Activated CD8-positive, alpha-beta memory T cell treated with anti-CD3 and anti-CD28 coated beads for 36 hours (primary cell): ENCODE measurements around the gene ST3GAL2. TPM values are rescaled to one million over a fixed set of nuclear protein-coding genes. Genes with fewer than 3 reads are reported as not detected.
"Not testable (repeated sequence)": the region's sequence is repeated elsewhere in the genome, so short reads cannot be mapped to it uniquely, and the experiment has no call there.

Source experiments
- CTCF ChIA-PET: fragments of 350-600 bp; sonication (Branson Sonifier 250); formaldehyde crosslinking; loops from one replicate; lab custom pipeline; 2021; ENCODE audit warnings: antibody characterized with exemption; lab: Charles Lee
- POLR2A ChIA-PET: fragments of 350-600 bp; sonication (Branson Sonifier 250); formaldehyde crosslinking; loops from one replicate; lab custom pipeline; 2021; ENCODE audit warnings: antibody characterized with exemption; lab: Charles Lee
- total RNA-seq, 2 experiments: library from RNA; stranded (reverse); gene quantifications; one replicate each; pipeline ENCODE4 v1.2.3, GENCODE V29; 2021

The ST3GAL2 gene
- total RNA-seq, 2 experiments from 2014 or later, result 25.8 to 26.1 TPM

DNA sequence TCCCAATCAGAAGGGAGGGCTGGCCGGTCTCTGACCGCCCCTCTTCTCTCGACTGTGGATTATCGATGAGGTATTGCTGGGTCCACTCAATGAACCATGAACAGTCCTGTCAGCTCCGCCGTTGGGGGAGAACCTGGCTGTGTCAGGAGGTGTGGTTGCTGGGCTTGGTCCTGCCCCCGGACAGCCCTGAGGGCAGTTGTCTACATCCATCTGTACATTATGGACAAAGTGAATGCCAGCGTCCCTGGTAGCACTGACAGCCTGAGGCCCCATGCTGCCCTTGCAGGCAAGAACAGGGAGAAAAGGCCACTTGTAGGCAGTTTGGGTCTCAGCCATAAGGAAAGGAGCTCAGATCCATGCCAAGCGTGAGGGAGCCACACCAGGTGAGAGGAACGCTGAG is 38.9 kb downstream of the ST3GAL2 start:
- ChIA-PET POLR2A (interaction anchor here (0.6 kb wide), 1 partner anchor 70 kb away, joined by 3 read pairs; no protein-coding TSS in a partner anchor), CTCF (no interaction called here)

GRCh38 chr16:70399381-70399780 is 39.5 kb downstream of the ST3GAL2 start:
- POLR2A ChIA-PET, result interaction anchor here (0.5 to 0.6 kb wide), 2 partner anchors 10 to 70 kb away, joined by 3 to 4 read pairs; no protein-coding TSS in a partner anchor
- CTCF ChIA-PET, result no interaction called here

DNA sequence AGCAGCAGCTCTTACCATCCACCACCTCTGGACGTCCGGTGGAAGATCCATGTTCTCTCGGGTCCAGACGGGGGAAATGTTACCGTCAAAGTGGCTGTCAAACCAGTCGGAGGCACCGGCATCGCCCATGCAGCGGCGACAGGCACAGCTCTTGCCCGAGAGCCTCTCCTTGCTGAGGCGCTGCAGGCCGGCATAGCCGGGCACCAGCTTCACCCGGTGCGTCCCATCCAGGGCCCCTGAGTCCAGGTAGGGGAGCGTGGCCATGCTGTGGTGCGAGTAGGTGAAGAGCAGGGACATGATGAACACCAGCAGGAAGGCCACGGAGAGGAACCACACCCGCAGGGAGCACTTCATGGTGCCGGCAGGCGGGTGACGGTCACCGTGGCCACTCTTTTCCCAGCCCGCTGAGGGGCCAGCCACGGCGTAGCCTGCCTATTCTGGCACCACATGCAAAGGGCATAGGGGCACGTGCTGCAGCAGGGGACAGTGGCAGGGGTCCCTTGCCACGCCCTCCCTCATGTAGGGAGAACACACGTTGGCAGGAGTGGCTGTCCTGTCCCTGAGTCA is 40.6 kb downstream of the ST3GAL2 start:
- ChIA-PET POLR2A (no interaction called here), CTCF (no interaction called here)

DNA sequence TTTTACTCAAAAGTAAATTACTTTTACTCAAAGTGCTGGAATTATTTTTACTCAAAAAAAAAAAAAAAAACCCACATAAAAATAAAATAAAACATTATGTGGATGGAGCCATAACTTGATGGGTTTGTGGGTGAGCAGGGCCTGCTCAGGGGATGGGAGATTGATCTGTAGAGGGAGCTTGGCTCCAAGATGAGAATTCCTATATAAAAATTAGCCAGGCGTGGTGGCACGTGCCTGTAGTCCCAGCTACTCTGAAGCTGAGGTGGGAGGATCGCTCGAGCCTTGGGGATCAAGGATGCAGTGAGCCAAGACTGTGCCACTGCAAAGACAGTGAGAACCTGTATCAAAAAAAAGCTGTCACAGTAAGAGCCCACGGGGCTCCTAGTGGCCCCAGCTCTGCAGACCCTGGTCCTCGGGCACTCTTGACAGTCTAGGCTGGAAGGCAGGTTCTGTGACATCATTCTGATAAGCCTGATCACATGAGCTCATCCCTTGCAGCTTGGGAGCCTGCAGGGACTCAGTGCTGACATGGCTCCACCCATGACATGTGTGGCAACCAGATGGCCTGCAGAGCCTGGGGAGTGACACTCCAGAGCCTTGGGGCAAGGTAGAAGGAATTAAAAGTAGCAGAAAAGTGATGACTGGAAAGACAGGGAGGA is 42.5 kb downstream of the ST3GAL2 start:
- CTCF ChIA-PET, result interaction anchor here (1.1 kb wide), 1 partner anchor 58 kb away, joined by 3 read pairs; the partner anchor contains the start of gene FCSK
- POLR2A ChIA-PET, result interaction anchor here (0.7 kb wide), 2 partner anchors 13 to 60 kb away, joined by 3 to 8 read pairs; no protein-coding TSS in a partner anchor

- ChIA-PET CTCF (interaction anchor here (1.2 kb wide), 1 partner anchor 8 kb away, joined by 4 read pairs; no protein-coding TSS in a partner anchor), POLR2A (no interaction called here)
Observed at GRCh38 chr16:70395345-70395901, 43.5 kb downstream of the ST3GAL2 start.

DNA sequence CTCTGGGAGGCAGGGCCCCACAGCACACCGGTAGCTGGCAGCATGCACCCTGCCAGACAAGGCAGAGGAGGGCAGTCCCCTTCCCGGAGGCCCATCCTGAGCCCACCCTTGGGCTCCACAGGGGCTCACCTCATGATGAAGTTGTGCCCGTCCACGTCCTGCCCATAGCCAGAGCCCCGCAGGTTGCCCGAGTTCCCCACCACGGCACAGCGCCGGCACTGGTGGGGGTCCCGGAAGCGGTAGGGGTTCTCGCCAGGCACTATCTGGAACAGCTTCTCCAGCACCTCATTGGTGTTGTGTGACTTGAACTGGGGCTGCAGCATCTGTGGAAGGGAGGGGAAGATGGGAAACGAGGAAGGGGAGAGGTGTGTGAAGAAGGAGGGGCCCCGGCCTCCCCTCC is 44.0 kb downstream of the ST3GAL2 start:
- POLR2A ChIA-PET, result no interaction called here
- CTCF ChIA-PET, result interaction anchor here (1.2 kb wide), 1 partner anchor 9 kb away, joined by 4 read pairs; no protein-coding TSS in a partner anchor

GRCh38 chr16:70393662-70394061 is 45.2 kb downstream of the ST3GAL2 start:
- ChIA-PET POLR2A (no interaction called here), CTCF (interaction anchor here (0.7 kb wide), 1 partner anchor 63 kb away, joined by 3 read pairs; no protein-coding TSS in a partner anchor)

GRCh38 chr16:70392606-70393005 is 46.3 kb downstream of the ST3GAL2 start:
- ChIA-PET CTCF (interaction anchor here (0.7 to 1.6 kb wide), 2 partner anchors 8 to 12 kb away, joined by 3 to 4 read pairs; no protein-coding TSS in a partner anchor), POLR2A (no interaction called here)

DNA sequence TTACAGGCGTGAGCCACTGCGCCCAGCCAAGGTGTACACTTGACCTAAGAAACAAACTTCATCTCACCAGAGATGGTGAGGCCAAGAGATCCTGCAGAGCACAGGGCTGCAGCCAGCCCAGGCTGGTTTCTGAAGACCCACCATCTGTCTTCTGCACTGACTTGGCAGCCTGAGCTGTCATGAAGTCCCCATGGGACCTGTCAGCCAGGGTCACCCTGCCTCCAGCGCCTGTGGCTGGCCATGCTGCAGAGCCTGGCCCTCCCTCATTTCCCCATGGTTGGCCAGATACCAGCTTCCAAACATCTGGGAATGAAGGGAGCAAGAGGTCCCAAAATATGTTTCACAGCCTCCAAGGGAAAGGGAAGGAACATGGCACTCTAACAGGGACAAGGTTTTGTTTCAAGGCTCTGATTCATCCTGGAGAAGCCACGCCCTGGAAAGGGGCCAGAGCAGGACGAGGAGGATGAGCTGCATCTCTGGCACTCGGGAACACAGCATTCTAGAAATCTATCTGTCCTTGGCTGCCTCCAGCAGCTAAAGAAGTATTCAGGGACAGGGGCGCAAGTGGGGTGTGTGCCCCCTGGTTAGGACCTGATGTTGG is 46.9 kb downstream of the ST3GAL2 start:
- POLR2A ChIA-PET, result no interaction called here
- CTCF ChIA-PET, result interaction anchor here (1.6 kb wide), 1 partner anchor 11 kb away, joined by 4 read pairs; no protein-coding TSS in a partner anchor

GRCh38 chr16:70391446-70391845 is 47.5 kb downstream of the ST3GAL2 start:
- CTCF ChIA-PET, result interaction anchor here (1.6 kb wide), 1 partner anchor 10 kb away, joined by 4 read pairs; no protein-coding TSS in a partner anchor
- POLR2A ChIA-PET, result no interaction called here

- CTCF ChIA-PET, result interaction anchor here (1.4 to 1.6 kb wide), 2 partner anchors 10 to 19 kb away, joined by 3 to 4 read pairs; no protein-coding TSS in a partner anchor
Observed at GRCh38 chr16:70390774-70391173, 48.1 kb downstream of the ST3GAL2 start.

GRCh38 chr16:70388006-70388680 is 50.8 kb downstream of the ST3GAL2 start:
- CTCF ChIA-PET, result no interaction called here

More at GRCh38 chr16:70390774-70391173, 48.1 kb downstream of the ST3GAL2 start:
- POLR2A ChIA-PET, result no interaction called here

GRCh38 chr16:70386289-70386986 is 52.5 kb downstream of the ST3GAL2 start:
- CTCF ChIA-PET, POLR2A ChIA-PET: not testable (repeated sequence)

More at GRCh38 chr16:70388006-70388680, 50.8 kb downstream of the ST3GAL2 start:
- POLR2A ChIA-PET, result interaction anchor here (0.6 kb wide), 1 partner anchor 21 kb away, joined by 12 read pairs; no protein-coding TSS in a partner anchor

DNA sequence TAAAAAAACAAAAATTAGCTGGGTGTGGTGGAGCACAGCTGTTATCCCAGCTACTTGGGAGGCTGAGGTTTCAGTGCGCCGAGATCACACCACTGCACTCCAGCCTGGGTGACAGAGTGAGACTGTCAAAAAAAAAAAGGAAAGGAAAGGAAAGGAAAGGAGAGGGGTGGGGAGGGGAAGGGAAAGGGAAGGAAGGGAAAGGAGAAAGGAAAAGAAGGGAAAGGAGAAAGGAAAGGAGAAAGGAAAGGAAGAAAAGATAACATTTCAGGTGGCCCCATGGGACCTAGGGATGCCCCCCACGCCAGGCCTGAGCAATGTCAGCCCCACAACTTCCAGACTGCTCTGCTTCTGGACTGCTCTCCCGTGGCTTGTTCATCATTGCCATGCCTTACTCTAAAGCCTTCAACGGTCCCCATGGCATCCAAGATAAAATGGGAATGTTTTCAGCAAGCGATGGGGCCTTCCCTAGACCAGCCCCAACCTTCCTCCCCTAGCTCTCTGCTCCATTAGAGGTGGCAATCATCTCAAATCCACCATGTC is 55.4 kb downstream of the ST3GAL2 start:
- ChIA-PET POLR2A (interaction anchor here (0.6 to 0.7 kb wide), 3 partner anchors 13 to 97 kb away, joined by 3 to 8 read pairs (median 3); no protein-coding TSS in a partner anchor), CTCF (no interaction called here)

- ChIA-PET CTCF (interaction anchor here (1.0 to 1.8 kb wide), 3 partner anchors 10 to 81 kb away, joined by 3 to 4 read pairs (median 4); partner anchors contain the start of gene DDX19A), POLR2A (interaction anchor here (0.6 to 2.9 kb wide), 11 partner anchors 35 to 280 kb away, joined by 3 to 14 read pairs (median 4); partner anchors contain the start of genes AARS1, COG4, DDX19A and FCSK)
Observed at GRCh38 chr16:70381604-70382342, 57.1 kb downstream of the ST3GAL2 start.

DNA sequence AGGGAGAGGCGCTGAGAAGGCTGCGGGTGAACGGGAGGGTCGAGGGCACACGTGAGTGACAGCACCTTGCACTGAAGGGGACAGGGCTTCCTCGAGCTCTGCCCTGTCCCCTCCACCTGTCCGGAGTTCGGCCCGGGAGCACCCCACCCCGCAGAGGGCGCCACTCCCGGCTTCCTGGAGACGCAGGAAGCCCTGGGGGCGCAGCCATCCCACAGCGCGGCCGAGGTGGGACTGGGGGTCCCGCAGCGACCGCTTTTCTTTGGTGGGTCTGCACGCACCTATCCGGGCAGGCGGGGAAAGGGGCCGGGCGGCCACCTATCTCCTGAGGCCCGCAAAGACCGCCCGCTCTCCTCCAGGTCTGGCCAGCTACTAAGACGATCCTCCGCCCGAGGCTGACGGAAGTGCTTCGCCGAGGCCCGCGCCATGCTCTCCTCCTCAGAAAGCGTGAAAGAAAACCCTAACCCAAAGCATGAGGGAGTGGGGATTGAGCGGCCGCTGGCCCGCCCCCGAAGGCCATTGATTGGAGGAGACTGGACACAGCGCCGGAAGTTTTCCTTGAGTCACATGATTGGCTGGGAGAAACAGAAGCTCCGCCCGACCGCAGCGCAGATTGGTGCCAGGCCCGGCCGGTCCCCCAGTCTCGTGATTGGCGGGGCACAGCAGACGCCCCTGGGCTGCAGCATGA is 57.8 kb downstream of the ST3GAL2 start:
- ChIA-PET CTCF (interaction anchor here (1.0 to 1.8 kb wide), 3 partner anchors 11 to 82 kb away, joined by 3 to 4 read pairs (median 4); partner anchors contain the start of gene DDX19A), POLR2A (interaction anchor here (0.6 to 2.9 kb wide), 14 partner anchors 34 to 281 kb away, joined by 3 to 14 read pairs (median 4); partner anchors contain the start of genes AARS1, COG4, DDX19A and DDX19B)
